Activated naive CD8-positive, alpha-beta T cell (primary cell): ENCODE results near the gene CPTP.
"Not testable (repeated sequence)": the region's sequence is repeated elsewhere in the genome, so short reads cannot be mapped to it uniquely, and the experiment has no call there.

Source experiments
- H3K27ac Mint-ChIP-seq: one replicate; pipeline ENCODE4 v1.8.0; 2021; ENCODE audit warnings: mixed read lengths
- H3K27me3 Mint-ChIP-seq: one replicate; pipeline ENCODE4 v1.8.0; 2021; ENCODE audit warnings: mixed read lengths
- H3K36me3 Mint-ChIP-seq: one replicate; pipeline ENCODE4 v1.8.0; 2021; ENCODE audit warnings: mixed read lengths
- H3K4me1 Mint-ChIP-seq: one replicate; pipeline ENCODE4 v1.8.0; 2021; ENCODE audit warnings: low read depth, mixed read lengths
- H3K4me3 Mint-ChIP-seq: one replicate; pipeline ENCODE4 v1.8.0; 2021; ENCODE audit warnings: mild to moderate bottlenecking, mixed read lengths
- H3K9me3 Mint-ChIP-seq: one replicate; pipeline ENCODE4 v1.8.0; 2021; ENCODE audit warnings: low read depth, mixed read lengths

CPTP gene

GRCh38 chr1:1361233-1361981 is 36.8 kb downstream of the CPTP start:
- Mint-ChIP-seq H3K27me3 (no peaks in the 10 kb centered on the region), H3K4me3 (no peak overlapping the region), H3K9me3 (no peaks in the 10 kb centered on the region), H3K4me1 (peaks cover 22% of the 10 kb centered on the region), H3K36me3 (no peaks in the 10 kb centered on the region), H3K27ac (no peak overlapping the region)

GRCh38 chr1:1361982-1362423 is 37.4 kb downstream of the CPTP start:
- Mint-ChIP-seq H3K36me3 (no peaks in the 10 kb centered on the region), H3K4me3 (no peak overlapping the region), H3K4me1 (peaks cover 22% of the 10 kb centered on the region), H3K27me3 (no peaks in the 10 kb centered on the region), H3K27ac (peak overlapping the region; percentile 28), H3K9me3 (no peaks in the 10 kb centered on the region)

GRCh38 chr1:1364266-1364665 is 39.7 kb downstream of the CPTP start:
- Mint-ChIP-seq H3K27me3 (no peaks in the 10 kb centered on the region), H3K9me3 (no peaks in the 10 kb centered on the region), H3K36me3 (no peaks in the 10 kb centered on the region), H3K4me3 (no peak overlapping the region), H3K27ac (no peak overlapping the region), H3K4me1 (peaks cover 10% of the 10 kb centered on the region)

- Mint-ChIP-seq H3K9me3 (no peaks in the 10 kb centered on the region), H3K27me3 (no peaks in the 10 kb centered on the region), H3K36me3 (no peaks in the 10 kb centered on the region), H3K4me1 (peaks cover 5% of the 10 kb centered on the region), H3K27ac (no peak overlapping the region), H3K4me3 (no peak overlapping the region)
These were observed 41.5 kb downstream of the CPTP start for GRCh38 chr1:1365875-1366698.

GRCh38 chr1:1366699-1367066 is 42.1 kb downstream of the CPTP start:
- H3K27ac Mint-ChIP-seq: no peak overlapping the region
- H3K27me3 Mint-ChIP-seq: no peaks in the 10 kb centered on the region
- no peaks in the 10 kb centered on the region for H3K36me3 Mint-ChIP-seq
- peaks cover 7% of the 10 kb centered on the region for H3K4me1 Mint-ChIP-seq
- H3K9me3 Mint-ChIP-seq: no peaks in the 10 kb centered on the region
- no peak overlapping the region for H3K4me3 Mint-ChIP-seq

- Mint-ChIP-seq H3K9me3 (no peaks in the 10 kb centered on the region), H3K4me3 (no peak overlapping the region), H3K4me1 (peaks cover 9% of the 10 kb centered on the region)
These were observed 42.7 kb downstream of the CPTP start for GRCh38 chr1:1367315-1367714.

GRCh38 chr1:1370094-1370493 is 45.5 kb downstream of the CPTP start:
- H3K27me3 Mint-ChIP-seq, H3K36me3 Mint-ChIP-seq, H3K9me3 Mint-ChIP-seq, H3K4me3 Mint-ChIP-seq, H3K27ac Mint-ChIP-seq: not testable (repeated sequence)
- peaks cover 13% of the 10 kb centered on the region for H3K4me1 Mint-ChIP-seq

More at GRCh38 chr1:1367315-1367714, 42.7 kb downstream of the CPTP start:
- no peaks in the 10 kb centered on the region for H3K27me3 Mint-ChIP-seq
- H3K36me3 Mint-ChIP-seq: no peaks in the 10 kb centered on the region
- H3K27ac Mint-ChIP-seq: no peak overlapping the region

- H3K4me3 Mint-ChIP-seq: no peak overlapping the region
- H3K36me3 Mint-ChIP-seq: no peaks in the 10 kb centered on the region
- H3K4me1 Mint-ChIP-seq: peaks cover 15% of the 10 kb centered on the region
- no peak overlapping the region for H3K27ac Mint-ChIP-seq
- H3K27me3 Mint-ChIP-seq: no peaks in the 10 kb centered on the region
- H3K9me3 Mint-ChIP-seq: no peaks in the 10 kb centered on the region
These were observed 46.2 kb downstream of the CPTP start for GRCh38 chr1:1370771-1371300.

GRCh38 chr1:1371364-1371745 is 46.8 kb downstream of the CPTP start:
- H3K36me3 Mint-ChIP-seq: no peaks in the 10 kb centered on the region
- no peaks in the 10 kb centered on the region for H3K9me3 Mint-ChIP-seq
- no peaks in the 10 kb centered on the region for H3K27me3 Mint-ChIP-seq
- peaks cover 15% of the 10 kb centered on the region for H3K4me1 Mint-ChIP-seq
- H3K4me3 Mint-ChIP-seq: no peak overlapping the region
- H3K27ac Mint-ChIP-seq: no peak overlapping the region

- Mint-ChIP-seq H3K27ac (no peak overlapping the region), H3K4me1 (peaks cover 15% of the 10 kb centered on the region), H3K4me3 (peak overlapping the region; percentile 54), H3K27me3 (no peaks in the 10 kb centered on the region), H3K9me3 (no peaks in the 10 kb centered on the region), H3K36me3 (no peaks in the 10 kb centered on the region)
These were observed 47.4 kb downstream of the CPTP start for GRCh38 chr1:1371746-1372711.

- Mint-ChIP-seq H3K4me3 (peak overlapping the region; percentile 91), H3K27ac (no peak overlapping the region), H3K36me3 (no peaks in the 10 kb centered on the region), H3K27me3 (no peaks in the 10 kb centered on the region), H3K4me1 (peaks cover 15% of the 10 kb centered on the region), H3K9me3 (no peaks in the 10 kb centered on the region)
These were observed 48.6 kb downstream of the CPTP start for GRCh38 chr1:1373051-1373814.

- Mint-ChIP-seq H3K27ac (peak overlapping the region; percentile 46), H3K4me3 (peak overlapping the region; percentile 91), H3K4me1 (peaks cover 15% of the 10 kb centered on the region), H3K36me3 (no peaks in the 10 kb centered on the region), H3K27me3 (no peaks in the 10 kb centered on the region), H3K9me3 (no peaks in the 10 kb centered on the region)
These were observed 49.4 kb downstream of the CPTP start for GRCh38 chr1:1373815-1374588.

GRCh38 chr1:1374589-1374928 is 50.0 kb downstream of the CPTP start:
- H3K4me1 Mint-ChIP-seq: peaks cover 15% of the 10 kb centered on the region

More at GRCh38 chr1:1374589-1374928, 50.0 kb downstream of the CPTP start:
- Mint-ChIP-seq H3K36me3 (no peaks in the 10 kb centered on the region), H3K27ac (peak overlapping the region; percentile 28), H3K4me3 (peak overlapping the region; percentile 91), H3K9me3 (no peaks in the 10 kb centered on the region), H3K27me3 (no peaks in the 10 kb centered on the region)
